Measurements from ENCODE around the gene PC. TPM values are rescaled to one million over a fixed set of nuclear protein-coding genes. Genes with fewer than 3 reads are reported as not detected.

The PC gene
- total RNA-seq, 6 donors from 2014 or later: 5.0 to 49.9 (median 20.9) TPM

DNA sequence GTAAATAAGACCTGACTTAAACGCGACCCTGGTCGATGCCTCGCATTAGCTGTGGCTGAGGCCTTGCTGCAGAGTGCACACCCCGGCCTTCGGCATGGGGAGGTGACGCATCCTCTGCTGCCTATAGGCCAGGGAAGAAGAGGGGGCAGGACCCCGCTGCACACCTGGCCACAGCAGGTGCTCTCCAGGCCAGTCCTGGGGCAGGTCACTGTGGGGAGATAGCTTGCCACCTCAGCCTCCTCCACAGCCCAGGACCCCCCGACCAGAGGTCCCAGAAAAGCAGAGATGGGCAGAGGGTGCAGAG is 88.7 kb downstream of the PC start:
- Histone ChIP-seq H3K4me1 (peaks cover 0 to 3% (median 0%) of the 10 kb centered on the region in 4 donors), H3K4me3 (no peak overlapping the region), H3K36me3 (peaks cover 0 to 3% (median 0%) of the 10 kb centered on the region in 4 donors), H3K27me3 (no peaks in the 10 kb centered on the region), H3K27ac (no peak overlapping the region), H3K9me3 (no peaks in the 10 kb centered on the region)
- TF ChIP-seq POLR2A (IDR thresholded peaks at IDR 0.05) (no peak), POLR2AphosphoS5 (IDR thresholded peaks at IDR 0.05) (no peak), EP300 (IDR thresholded peaks at IDR 0.05) (no peak), CTCF (IDR thresholded peaks at IDR 0.05) (no peak)
- 95 to 100% methylated on average over 8 to 9 of the region's 9 CpGs for WGBS, 2 donors
- DNase-seq (peak in 1 of 2 donors; percentile 56), ATAC-seq (ENCODE audit: low FRiP score in 2 of 2) (no peak)

DNA sequence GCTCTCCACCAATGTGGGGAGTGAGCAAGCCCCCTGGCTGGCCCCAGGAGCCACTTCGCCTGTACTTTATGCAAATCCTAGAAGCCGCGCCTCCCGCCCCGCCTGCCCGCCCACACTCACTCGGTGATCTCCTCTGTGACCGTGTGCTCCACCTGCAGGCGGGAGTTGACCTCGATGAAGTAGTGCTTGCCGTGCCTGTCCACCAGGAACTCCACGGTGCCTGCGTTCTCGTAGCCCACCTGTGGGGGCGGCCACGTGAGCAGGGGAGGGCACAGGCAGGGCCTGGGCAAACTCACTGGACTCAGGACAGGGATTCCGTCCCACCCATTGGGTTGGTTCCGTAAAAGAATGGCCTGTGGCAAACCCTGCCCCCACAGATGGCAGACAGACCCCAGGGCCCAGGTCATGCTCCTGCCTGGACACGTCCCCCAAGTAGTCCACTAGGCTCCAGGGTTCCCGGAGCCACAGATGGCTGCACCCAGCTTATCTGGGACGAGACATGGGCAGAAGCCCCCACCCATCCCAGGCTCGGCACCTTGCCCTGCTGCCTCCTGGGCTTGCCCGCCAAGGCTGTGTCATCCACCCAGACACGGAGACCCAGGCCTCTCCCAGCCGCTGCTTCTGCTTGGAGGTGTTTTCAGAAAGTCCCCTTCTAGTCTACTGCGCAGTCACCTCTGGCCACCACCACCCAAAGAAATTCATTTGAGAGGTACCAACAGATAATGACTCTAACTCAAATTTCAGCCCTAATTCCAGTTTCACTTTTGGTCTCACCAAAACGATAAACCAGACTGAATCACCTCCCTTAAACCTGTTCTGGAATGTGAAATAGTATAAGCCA is 89.2 kb downstream of the PC start:
- H3K27me3 ChIP-seq: no peaks in the 10 kb centered on the region
- no peaks in the 10 kb centered on the region for H3K9me3 ChIP-seq
- H3K36me3 ChIP-seq: peaks cover 0 to 3% (median 0%) of the 10 kb centered on the region in 4 donors
- H3K4me3 ChIP-seq: no peak overlapping the region
- 58 to 60% methylated on average over 17 to 25 of the region's 27 CpGs for WGBS, 2 donors
- H3K27ac ChIP-seq: no peak overlapping the region
- peak in 5 of 6 experiments; percentile 21 to 71 (median 48) for TF ChIP-seq CTCF (IDR thresholded peaks at IDR 0.05)
- no peak for TF ChIP-seq POLR2A (IDR thresholded peaks at IDR 0.05)
- H3K4me1 ChIP-seq: peaks cover 0 to 3% (median 0%) of the 10 kb centered on the region in 4 donors
- DNase-seq (peak; percentile 67 to 92), ATAC-seq (ENCODE audit: low FRiP score in 2 of 2) (peak; percentile 49 to 58)

GRCh38 chr11:66868082-66868725 is 90.0 kb downstream of the PC start:
- WGBS, 2 donors: 92 to 94% methylated on average over 13 of the region's 13 CpGs
- TF ChIP-seq CTCF (IDR thresholded peaks at IDR 0.05) (no peak), POLR2A (IDR thresholded peaks at IDR 0.05) (no peak), EP300 (IDR thresholded peaks at IDR 0.05) (no peak), POLR2AphosphoS5 (IDR thresholded peaks at IDR 0.05) (no peak)
- no peak overlapping the region for H3K27ac ChIP-seq
- no peak overlapping the region for H3K4me3 ChIP-seq
- peaks cover 0 to 3% (median 0%) of the 10 kb centered on the region in 4 donors for H3K4me1 ChIP-seq
- H3K27me3 ChIP-seq: no peaks in the 10 kb centered on the region
- no peaks in the 10 kb centered on the region for H3K9me3 ChIP-seq
- peaks cover 0 to 3% (median 0%) of the 10 kb centered on the region in 4 donors for H3K36me3 ChIP-seq
- no peak for ATAC-seq (ENCODE audit: low FRiP score in 2 of 2)
- no peak for DNase-seq

- H3K36me3 ChIP-seq: peaks cover 0 to 3% (median 0%) of the 10 kb centered on the region in 4 donors
- H3K4me1 ChIP-seq: peaks cover 0 to 3% (median 0%) of the 10 kb centered on the region in 4 donors
- 80 to 88% methylated on average over 6 to 14 of the region's 14 CpGs for WGBS, 2 donors
- DNase-seq (no peak), ATAC-seq (ENCODE audit: low FRiP score in 2 of 2) (no peak)
- no peak overlapping the region for H3K27ac ChIP-seq
- no peaks in the 10 kb centered on the region for H3K9me3 ChIP-seq
- TF ChIP-seq CTCF (IDR thresholded peaks at IDR 0.05) (no peak), EP300 (IDR thresholded peaks at IDR 0.05) (no peak), POLR2AphosphoS5 (IDR thresholded peaks at IDR 0.05) (no peak), POLR2A (IDR thresholded peaks at IDR 0.05) (no peak)
- H3K4me3 ChIP-seq: no peak overlapping the region
- H3K27me3 ChIP-seq: no peaks in the 10 kb centered on the region
These were observed 90.7 kb downstream of the PC start for GRCh38 chr11:66867425-66868040.
